ENCODE data around the gene MT1M. TPM values are rescaled to one million over a fixed set of nuclear protein-coding genes. Genes with fewer than 3 reads are reported as not detected.

The MT1M gene
- polyA plus RNA-seq, 3 donors, result not detected

DNA sequence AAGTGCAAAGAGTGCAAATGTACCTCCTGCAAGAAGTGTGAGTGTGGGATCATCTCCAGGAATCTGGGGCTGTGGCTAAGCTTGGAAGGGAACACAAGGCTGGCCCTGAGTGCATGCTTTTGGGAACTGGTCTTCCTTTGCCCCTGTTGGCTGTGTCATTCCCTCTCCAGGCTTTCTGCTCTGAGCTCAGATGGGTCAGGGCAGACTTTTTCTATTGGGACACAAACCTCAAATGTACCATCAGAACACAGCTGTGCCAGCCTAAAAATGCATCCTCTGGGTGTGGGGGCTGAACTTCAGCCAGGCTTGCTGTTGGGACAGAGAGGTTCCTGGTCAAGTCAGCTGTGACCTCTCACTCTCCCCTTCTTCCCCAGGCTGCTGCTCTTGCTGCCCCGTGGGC, 20.1 kb downstream of the MT1M start:
- Histone ChIP-seq H3K4me1 (ENCODE audit: control insufficient read depth in 1 of 2, insufficient read depth in 2 of 2, low read length in 2 of 2) (peaks cover 5 to 6% of the 10 kb centered on the region in 2 donors), H3K4me2 (replicated peaks; ENCODE audit: extremely low read depth, low read length, poor library complexity, severe bottlenecking) (no peak overlapping the region), H3K27me3 (ENCODE audit: control insufficient read depth in 2 of 2, insufficient read depth in 2 of 2, low read length in 2 of 2) (peaks cover 2 to 32% of the 10 kb centered on the region in 2 donors), H3K79me2 (ENCODE audit: insufficient read depth, low read length) (no peaks in the 10 kb centered on the region), H4K20me1 (ENCODE audit: insufficient read depth, low read length) (no peaks in the 10 kb centered on the region), H3K4me3 (replicated peaks in 1 of 3; ENCODE audit: low read depth in 2 of 3, low read length in 3 of 3) (no peak overlapping the region), H3K9me3 (replicated peaks in 1 of 2; ENCODE audit: control insufficient read depth in 1 of 2, insufficient read depth in 1 of 2, low read length in 2 of 2) (no peaks in the 10 kb centered on the region), H3K27ac (ENCODE audit: low read depth in 1 of 2, low read length in 2 of 2) (no peak overlapping the region), H3K36me3 (replicated peaks in 1 of 2; ENCODE audit: control insufficient read depth in 1 of 2, insufficient read depth in 2 of 2, low read length in 2 of 2) (no peaks in the 10 kb centered on the region), H2AFZ (ENCODE audit: insufficient read depth, low read depth, low read length, poor library complexity, severe bottlenecking) (no peak overlapping the region), H3K9ac (ENCODE audit: insufficient read depth, low read length, poor library complexity, severe bottlenecking) (no peak overlapping the region)
- intact Hi-C loops (cut with micrococcal nuclease), result no loop called here
- DNase-seq, result no peak
- H3K27ac Mint-ChIP-seq, result peak overlapping the region in 1 of 7 donors; percentile 41
- TF ChIP-seq, protein P1, sequence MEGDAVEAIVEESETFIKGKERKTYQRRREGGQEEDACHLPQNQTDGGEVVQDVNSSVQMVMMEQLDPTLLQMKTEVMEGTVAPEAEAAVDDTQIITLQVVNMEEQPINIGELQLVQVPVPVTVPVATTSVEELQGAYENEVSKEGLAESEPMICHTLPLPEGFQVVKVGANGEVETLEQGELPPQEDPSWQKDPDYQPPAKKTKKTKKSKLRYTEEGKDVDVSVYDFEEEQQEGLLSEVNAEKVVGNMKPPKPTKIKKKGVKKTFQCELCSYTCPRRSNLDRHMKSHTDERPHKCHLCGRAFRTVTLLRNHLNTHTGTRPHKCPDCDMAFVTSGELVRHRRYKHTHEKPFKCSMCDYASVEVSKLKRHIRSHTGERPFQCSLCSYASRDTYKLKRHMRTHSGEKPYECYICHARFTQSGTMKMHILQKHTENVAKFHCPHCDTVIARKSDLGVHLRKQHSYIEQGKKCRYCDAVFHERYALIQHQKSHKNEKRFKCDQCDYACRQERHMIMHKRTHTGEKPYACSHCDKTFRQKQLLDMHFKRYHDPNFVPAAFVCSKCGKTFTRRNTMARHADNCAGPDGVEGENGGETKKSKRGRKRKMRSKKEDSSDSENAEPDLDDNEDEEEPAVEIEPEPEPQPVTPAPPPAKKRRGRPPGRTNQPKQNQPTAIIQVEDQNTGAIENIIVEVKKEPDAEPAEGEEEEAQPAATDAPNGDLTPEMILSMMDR (IDR thresholded peaks at IDR 0.05), result no peak
- 100% methylated on average over 1 of the region's 1 CpG for WGBS (ENCODE audit: insufficient coverage)
- H3K4me1 Mint-ChIP-seq, result peaks cover 7% of the 10 kb centered on the region
- peaks cover 32 to 49% (median 39%) of the 10 kb centered on the region in 3 donors for H3K27me3 Mint-ChIP-seq (ENCODE audit: low read depth in 3 of 3)
- H3K9me3 Mint-ChIP-seq, result peaks cover 0 to 3% (median 0%) of the 10 kb centered on the region in 7 donors
- H3K4me3 Mint-ChIP-seq, result no peak overlapping the region
- no peaks in the 10 kb centered on the region for H3K36me3 Mint-ChIP-seq

DNA sequence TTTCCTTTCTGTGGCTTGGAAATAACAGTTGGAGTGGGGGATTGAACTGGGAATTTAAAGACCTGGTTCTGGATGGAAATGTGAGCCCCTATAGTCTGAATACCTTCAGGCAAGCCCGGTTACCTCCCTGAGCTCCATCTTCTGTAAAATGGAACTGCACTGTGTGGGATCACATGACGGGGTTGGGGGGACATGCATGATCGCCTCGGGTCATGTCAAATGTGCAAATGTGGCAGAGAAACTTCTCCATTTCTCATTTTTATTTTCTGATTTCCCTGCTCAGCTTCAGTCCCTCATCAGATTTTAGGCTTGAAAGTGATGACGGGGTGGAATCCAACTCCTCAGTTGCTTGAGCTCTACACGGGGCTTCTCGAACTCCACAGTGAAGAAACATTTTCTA, 20.8 kb downstream of the MT1M start:
- Histone ChIP-seq H3K27me3 (ENCODE audit: control insufficient read depth in 2 of 2, insufficient read depth in 2 of 2, low read length in 2 of 2) (peaks cover 0 to 25% of the 10 kb centered on the region in 2 donors), H3K36me3 (replicated peaks in 1 of 2; ENCODE audit: control insufficient read depth in 1 of 2, insufficient read depth in 2 of 2, low read length in 2 of 2) (no peaks in the 10 kb centered on the region), H3K4me2 (replicated peaks; ENCODE audit: extremely low read depth, low read length, poor library complexity, severe bottlenecking) (no peak overlapping the region), H3K79me2 (ENCODE audit: insufficient read depth, low read length) (no peaks in the 10 kb centered on the region), H3K4me3 (replicated peaks in 1 of 3; ENCODE audit: low read depth in 2 of 3, low read length in 3 of 3) (no peak overlapping the region), H2AFZ (ENCODE audit: insufficient read depth, low read depth, low read length, poor library complexity, severe bottlenecking) (no peak overlapping the region), H3K4me1 (ENCODE audit: control insufficient read depth in 1 of 2, insufficient read depth in 2 of 2, low read length in 2 of 2) (peaks cover 7 to 11% of the 10 kb centered on the region in 2 donors), H4K20me1 (ENCODE audit: insufficient read depth, low read length) (no peaks in the 10 kb centered on the region), H3K9me3 (replicated peaks in 1 of 2; ENCODE audit: control insufficient read depth in 1 of 2, insufficient read depth in 1 of 2, low read length in 2 of 2) (no peaks in the 10 kb centered on the region), H3K27ac (ENCODE audit: low read depth in 1 of 2, low read length in 2 of 2) (no peak overlapping the region), H3K9ac (ENCODE audit: insufficient read depth, low read length, poor library complexity, severe bottlenecking) (no peak overlapping the region)
- Mint-ChIP-seq H3K4me1 (peaks cover 11% of the 10 kb centered on the region), H3K27me3 (ENCODE audit: low read depth in 3 of 3) (peaks cover 26 to 45% (median 34%) of the 10 kb centered on the region in 3 donors), H3K4me3 (no peak overlapping the region), H3K9me3 (peaks cover 0 to 3% (median 0%) of the 10 kb centered on the region in 7 donors), H3K27ac (no peak overlapping the region), H3K36me3 (no peaks in the 10 kb centered on the region)
- no CpG with 5 or more reads among the region's 7 CpGs for WGBS (ENCODE audit: insufficient coverage)
- intact Hi-C loops (cut with micrococcal nuclease), result no loop called here
- TF ChIP-seq, protein P1 (IDR thresholded peaks at IDR 0.05), result no peak
- DNase-seq, result no peak

All from CD14-positive monocyte (primary cell).